Measurements from ENCODE around the gene HP.

HP gene

DNA sequence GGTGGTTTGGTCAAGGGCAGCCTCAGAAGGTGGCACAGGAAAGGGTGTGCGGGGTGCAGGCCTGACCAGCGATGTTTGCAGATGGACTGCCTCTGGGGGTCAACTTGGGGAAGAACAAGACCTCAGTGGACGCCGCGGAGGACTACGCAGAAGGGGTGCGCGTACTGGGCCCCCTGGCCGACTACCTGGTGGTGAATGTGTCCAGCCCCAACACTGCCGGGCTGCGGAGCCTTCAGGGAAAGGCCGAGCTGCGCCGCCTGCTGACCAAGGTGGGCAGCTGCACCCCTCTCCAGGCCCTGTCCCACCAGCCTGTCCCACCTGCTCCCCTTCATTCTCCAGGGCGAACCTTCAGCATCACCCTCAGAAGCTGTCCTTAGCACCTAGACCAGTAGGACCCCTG is 33.3 kb upstream of the HP start:
- no peak overlapping the region for H3K9ac ChIP-seq (ENCODE audit: low read length)
- H3K27ac ChIP-seq (ENCODE audit: low read depth, low read length), result no peak overlapping the region
- peaks cover 73% of the 10 kb centered on the region for H3K36me3 ChIP-seq (ENCODE audit: control insufficient read depth, insufficient read depth, low read length)
- H3K4me3 ChIP-seq (ENCODE audit: low read depth, low read length), result no peak overlapping the region
- H3K4me1 ChIP-seq (ENCODE audit: control insufficient read depth, insufficient read depth, low read length), result no peaks in the 10 kb centered on the region
- no peaks in the 10 kb centered on the region for H3K9me3 ChIP-seq (ENCODE audit: control insufficient read depth, insufficient read depth, low read depth, low read length)
- no peaks in the 10 kb centered on the region for H3K27me3 ChIP-seq (ENCODE audit: control insufficient read depth, insufficient read depth, low read length)

DNA sequence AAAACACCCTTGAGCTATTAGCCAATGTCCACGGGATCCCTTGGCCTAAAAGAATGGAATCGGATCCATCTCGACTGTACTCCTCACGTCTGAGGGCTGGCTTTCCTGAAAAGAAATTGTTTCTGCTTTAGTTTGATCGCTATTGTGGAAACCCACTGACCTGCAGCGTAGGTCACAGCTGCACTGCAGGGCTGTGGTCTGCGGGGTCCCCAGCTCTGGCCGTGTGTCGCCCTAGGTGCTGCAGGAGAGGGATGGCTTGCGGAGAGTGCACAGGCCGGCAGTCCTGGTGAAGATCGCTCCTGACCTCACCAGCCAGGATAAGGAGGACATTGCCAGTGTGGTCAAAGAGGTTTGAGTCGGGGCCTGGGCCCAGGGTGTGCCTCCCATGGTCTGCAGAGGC is 32.2 kb upstream of the HP start:
- Histone ChIP-seq H3K9me3 (ENCODE audit: control insufficient read depth, insufficient read depth, low read depth, low read length) (no peaks in the 10 kb centered on the region), H3K27me3 (ENCODE audit: control insufficient read depth, insufficient read depth, low read length) (no peaks in the 10 kb centered on the region), H3K9ac (ENCODE audit: low read length) (no peak overlapping the region), H3K4me1 (ENCODE audit: control insufficient read depth, insufficient read depth, low read length) (no peaks in the 10 kb centered on the region), H3K4me3 (ENCODE audit: low read depth, low read length) (no peak overlapping the region), H3K27ac (ENCODE audit: low read depth, low read length) (no peak overlapping the region), H3K36me3 (ENCODE audit: control insufficient read depth, insufficient read depth, low read length) (peaks cover 62% of the 10 kb centered on the region)

DNA sequence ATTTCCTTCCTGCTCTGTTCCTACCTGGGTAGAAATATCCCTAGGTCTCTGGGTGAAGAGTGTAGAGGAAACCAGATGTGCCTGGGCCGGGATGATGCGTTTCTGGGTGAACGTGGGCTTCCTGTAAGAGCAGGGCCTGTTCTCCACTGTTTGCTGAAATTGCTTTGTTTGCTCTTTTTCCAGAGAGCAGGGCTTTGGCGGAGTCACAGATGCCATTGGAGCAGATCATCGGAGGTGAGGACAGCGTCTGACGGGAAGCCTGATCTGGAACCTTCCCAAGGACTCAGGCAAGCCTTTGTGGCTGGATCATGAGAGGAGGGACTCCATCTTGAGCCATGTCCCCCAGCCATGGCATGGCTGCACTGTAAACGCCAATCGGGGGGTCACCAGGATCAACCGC is 30.3 kb upstream of the HP start:
- H3K4me1 ChIP-seq (ENCODE audit: control insufficient read depth, insufficient read depth, low read length), result no peaks in the 10 kb centered on the region
- no peaks in the 10 kb centered on the region for H3K27me3 ChIP-seq (ENCODE audit: control insufficient read depth, insufficient read depth, low read length)
- H3K27ac ChIP-seq (ENCODE audit: low read depth, low read length), result no peak overlapping the region
- no peak overlapping the region for H3K4me3 ChIP-seq (ENCODE audit: low read depth, low read length)
- no peak overlapping the region for H3K9ac ChIP-seq (ENCODE audit: low read length)
- H3K36me3 ChIP-seq (ENCODE audit: control insufficient read depth, insufficient read depth, low read length), result peaks cover 56% of the 10 kb centered on the region
- no peaks in the 10 kb centered on the region for H3K9me3 ChIP-seq (ENCODE audit: control insufficient read depth, insufficient read depth, low read depth, low read length)

DNA sequence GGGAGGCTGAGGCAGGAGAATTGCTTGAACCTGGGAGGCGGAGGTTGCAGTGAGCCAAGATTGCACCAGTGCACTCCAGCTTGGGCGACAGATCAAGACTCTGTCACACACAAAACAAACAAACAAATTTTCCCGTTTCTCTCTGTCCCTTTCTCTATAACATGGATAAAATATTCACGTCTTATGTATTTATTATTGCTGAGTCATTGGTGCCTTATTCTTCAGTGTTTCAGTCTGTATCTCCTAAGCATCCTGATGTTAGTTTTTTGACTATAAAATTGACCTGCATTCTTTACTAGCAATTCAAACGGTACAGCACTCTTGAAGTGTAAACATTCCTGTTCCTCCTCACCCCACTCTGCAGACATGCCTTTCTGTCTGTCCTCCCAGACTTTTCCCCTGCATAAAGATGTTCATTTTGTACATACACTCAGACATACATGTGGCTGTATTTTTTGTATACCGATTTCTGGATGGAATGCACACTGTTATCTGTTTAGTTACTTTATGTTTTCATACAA is 29.4 kb upstream of the HP start:
- no peaks in the 10 kb centered on the region for H3K4me1 ChIP-seq (ENCODE audit: control insufficient read depth, insufficient read depth, low read length)
- H3K4me3 ChIP-seq (ENCODE audit: low read depth, low read length), result no peak overlapping the region
- no peaks in the 10 kb centered on the region for H3K9me3 ChIP-seq (ENCODE audit: control insufficient read depth, insufficient read depth, low read depth, low read length)
- H3K36me3 ChIP-seq (ENCODE audit: control insufficient read depth, insufficient read depth, low read length), result peaks cover 50% of the 10 kb centered on the region
- no peaks in the 10 kb centered on the region for H3K27me3 ChIP-seq (ENCODE audit: control insufficient read depth, insufficient read depth, low read length)
- no peak overlapping the region for H3K27ac ChIP-seq (ENCODE audit: low read depth, low read length)
- H3K9ac ChIP-seq (ENCODE audit: low read length), result no peak overlapping the region

DNA sequence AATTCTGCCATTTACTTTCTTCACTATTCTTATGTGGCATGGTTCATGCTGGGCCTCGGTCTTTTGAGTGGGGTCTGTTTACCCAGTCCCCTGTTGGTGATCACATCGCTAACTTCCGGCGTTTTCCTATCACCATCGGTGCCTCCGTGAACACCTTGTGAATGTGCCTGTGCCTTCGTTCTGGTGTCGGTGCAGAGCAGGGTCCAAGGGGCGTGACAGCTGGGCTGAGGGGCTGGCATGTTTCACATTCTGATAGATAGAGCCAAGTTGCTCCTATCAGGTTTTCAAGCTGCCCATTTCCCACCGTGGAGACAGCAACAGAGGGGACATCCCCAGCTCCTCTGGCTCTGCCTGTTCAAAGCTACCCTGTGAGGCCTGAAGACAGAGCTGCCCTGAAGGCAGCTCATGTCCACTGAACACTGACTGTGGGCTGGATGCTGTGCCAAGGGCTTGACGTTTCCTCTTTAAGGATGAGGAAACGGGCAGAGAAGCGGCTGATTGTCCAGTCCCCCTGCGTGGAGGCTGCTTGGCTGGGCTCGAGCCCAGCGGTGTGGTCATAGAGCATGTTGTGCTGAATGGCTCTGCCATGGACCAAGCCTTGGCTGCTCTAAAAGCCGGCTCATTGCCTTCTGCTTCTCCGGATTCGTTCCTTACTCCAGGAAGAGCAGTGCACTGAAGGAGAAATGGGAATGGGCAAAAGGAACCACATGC is 28.7 kb upstream of the HP start:
- Histone ChIP-seq H3K9me3 (ENCODE audit: control insufficient read depth, insufficient read depth, low read depth, low read length) (no peaks in the 10 kb centered on the region), H3K36me3 (ENCODE audit: control insufficient read depth, insufficient read depth, low read length) (peaks cover 48% of the 10 kb centered on the region), H3K4me3 (ENCODE audit: low read depth, low read length) (no peak overlapping the region), H3K4me1 (ENCODE audit: control insufficient read depth, insufficient read depth, low read length) (no peaks in the 10 kb centered on the region), H3K9ac (ENCODE audit: low read length) (no peak overlapping the region), H3K27me3 (ENCODE audit: control insufficient read depth, insufficient read depth, low read length) (no peaks in the 10 kb centered on the region), H3K27ac (ENCODE audit: low read depth, low read length) (no peak overlapping the region)

DNA sequence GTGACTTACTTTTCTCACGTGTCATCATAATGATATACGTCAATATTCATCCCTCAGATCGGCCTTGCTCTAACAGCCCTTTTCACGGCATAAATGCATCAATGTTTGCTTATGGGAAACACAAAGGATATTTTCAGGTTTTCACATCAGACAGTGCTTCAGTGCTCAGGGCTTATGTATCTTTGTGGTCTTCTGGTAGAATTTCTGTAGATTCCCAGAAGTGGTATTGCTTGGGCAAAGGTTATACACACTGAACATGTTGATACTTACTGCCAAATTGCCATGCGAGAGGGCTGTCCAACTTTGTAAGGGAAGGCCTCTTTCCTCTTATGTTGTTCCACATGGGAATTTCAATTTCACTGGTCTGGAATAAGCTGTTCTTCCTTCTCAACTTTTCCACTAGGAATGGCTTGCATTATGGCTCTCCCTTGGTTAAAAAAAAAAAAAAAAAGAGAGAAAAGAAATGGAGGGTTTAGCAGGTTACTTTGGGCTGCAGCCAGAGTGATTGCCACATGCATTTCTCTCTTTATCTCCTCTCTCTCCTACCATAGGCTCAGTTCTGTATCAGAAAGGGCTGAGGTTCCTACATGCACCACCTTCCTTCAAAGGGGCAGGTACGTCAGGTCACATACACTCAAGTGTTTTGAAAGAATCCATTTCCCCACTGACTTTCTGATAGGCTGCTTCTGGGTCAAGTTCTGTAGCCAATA is 26.5 kb upstream of the HP start:
- H3K36me3 ChIP-seq (ENCODE audit: control insufficient read depth, insufficient read depth, low read length), result peaks cover 31% of the 10 kb centered on the region
- H3K27ac ChIP-seq (ENCODE audit: low read depth, low read length), result no peak overlapping the region
- H3K4me3 ChIP-seq (ENCODE audit: low read depth, low read length), result no peak overlapping the region
- no peaks in the 10 kb centered on the region for H3K9me3 ChIP-seq (ENCODE audit: control insufficient read depth, insufficient read depth, low read depth, low read length)
- H3K9ac ChIP-seq (ENCODE audit: low read length), result no peak overlapping the region
- no peaks in the 10 kb centered on the region for H3K27me3 ChIP-seq (ENCODE audit: control insufficient read depth, insufficient read depth, low read length)
- peaks cover 11% of the 10 kb centered on the region; the same call in 1 of the 2 replicates for H3K4me1 ChIP-seq (ENCODE audit: control insufficient read depth, insufficient read depth, low read length)

DNA sequence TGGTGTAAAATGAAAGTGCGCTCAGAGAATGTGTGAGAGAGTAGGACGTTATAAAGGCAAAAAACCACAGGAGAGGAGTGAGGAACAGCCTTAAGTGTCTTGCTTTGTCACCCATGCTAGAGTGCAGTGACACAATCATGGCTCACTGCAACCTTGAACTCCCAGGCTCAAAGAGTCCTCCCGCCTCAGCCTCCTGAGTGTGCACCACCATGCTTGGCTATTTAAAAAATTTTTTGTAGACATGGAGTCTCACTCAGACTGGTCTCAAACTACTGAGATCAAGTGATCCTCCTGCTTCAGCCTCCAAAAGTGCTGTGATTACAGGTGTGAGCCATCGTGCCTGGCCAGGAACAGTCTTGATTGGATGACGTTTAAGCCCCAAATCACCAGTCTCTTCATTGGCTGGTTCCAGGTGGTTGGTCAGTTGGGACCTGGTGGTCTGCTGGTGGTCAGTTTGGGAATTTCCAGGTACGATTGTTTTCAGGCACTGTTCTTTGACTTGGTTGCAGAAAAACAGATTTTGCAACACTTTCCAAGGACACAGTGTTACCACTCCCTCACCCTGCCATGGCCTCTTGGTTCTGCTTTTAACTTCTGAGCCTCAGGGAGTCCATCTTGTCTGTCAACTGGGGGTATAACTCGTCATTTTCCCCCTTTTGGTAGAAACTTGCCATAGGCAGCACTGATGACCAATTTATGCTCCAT is 24.6 kb upstream of the HP start:
- Histone ChIP-seq H3K4me3 (ENCODE audit: low read depth, low read length) (no peak overlapping the region), H3K27me3 (ENCODE audit: control insufficient read depth, insufficient read depth, low read length) (no peaks in the 10 kb centered on the region), H3K4me1 (ENCODE audit: control insufficient read depth, insufficient read depth, low read length) (peaks cover 11% of the 10 kb centered on the region; the same call in 1 of the 2 replicates), H3K27ac (ENCODE audit: low read depth, low read length) (no peak overlapping the region), H3K9ac (ENCODE audit: low read length) (no peak overlapping the region), H3K36me3 (ENCODE audit: control insufficient read depth, insufficient read depth, low read length) (peaks cover 14% of the 10 kb centered on the region), H3K9me3 (ENCODE audit: control insufficient read depth, insufficient read depth, low read depth, low read length) (no peaks in the 10 kb centered on the region)

DNA sequence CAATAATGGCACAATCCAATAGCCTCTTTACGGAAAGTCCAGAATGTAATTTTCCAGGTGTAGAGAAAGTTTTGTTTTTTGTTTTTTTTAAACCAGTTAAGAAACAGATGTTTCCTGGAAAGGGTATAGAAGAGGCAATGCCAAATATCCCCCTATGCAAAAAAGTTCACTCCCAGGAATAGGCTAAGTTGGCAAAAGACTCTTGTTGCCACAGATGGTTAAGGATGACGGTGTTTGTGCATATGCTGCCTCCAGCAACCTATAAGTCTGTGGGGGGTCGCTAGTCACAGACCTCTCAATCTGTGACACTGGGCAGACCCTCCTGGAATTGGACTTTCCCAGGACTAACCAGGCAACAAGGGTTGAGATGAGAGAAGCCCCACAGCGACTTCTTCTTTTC is 20.9 kb upstream of the HP start:
- Histone ChIP-seq H3K4me3 (ENCODE audit: low read depth, low read length) (no peak overlapping the region), H3K27me3 (ENCODE audit: control insufficient read depth, insufficient read depth, low read length) (no peaks in the 10 kb centered on the region), H3K4me1 (ENCODE audit: control insufficient read depth, insufficient read depth, low read length) (peaks cover 16% of the 10 kb centered on the region), H3K27ac (ENCODE audit: low read depth, low read length) (no peak overlapping the region), H3K9ac (ENCODE audit: low read length) (no peak overlapping the region), H3K36me3 (ENCODE audit: control insufficient read depth, insufficient read depth, low read length) (no peaks in the 10 kb centered on the region), H3K9me3 (ENCODE audit: control insufficient read depth, insufficient read depth, low read depth, low read length) (no peaks in the 10 kb centered on the region)

DNA sequence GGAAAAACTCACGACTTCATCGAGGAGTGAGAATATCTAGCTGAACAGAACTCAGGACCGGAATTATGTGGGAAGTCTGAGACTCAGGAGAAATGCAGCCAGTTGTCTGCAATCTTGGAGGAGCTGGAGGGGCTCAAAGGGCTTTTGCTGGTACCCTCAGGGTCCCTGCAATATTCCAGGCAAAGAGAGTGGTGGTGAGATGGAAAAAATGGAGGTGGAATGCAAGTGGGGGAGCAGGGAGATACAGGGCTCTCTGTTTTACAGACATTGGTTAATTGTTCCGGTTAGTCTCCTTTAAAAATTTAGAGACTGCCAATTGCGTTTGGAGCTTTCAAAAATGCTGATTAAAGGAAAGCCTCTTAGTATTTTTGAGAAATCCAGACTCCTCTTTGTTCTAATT is 18.2 kb upstream of the HP start:
- H3K9me3 ChIP-seq (ENCODE audit: control insufficient read depth, insufficient read depth, low read depth, low read length), result no peaks in the 10 kb centered on the region
- H3K9ac ChIP-seq (ENCODE audit: low read length), result peak overlapping the region; percentile 10
- no peak overlapping the region for H3K27ac ChIP-seq (ENCODE audit: low read depth, low read length)
- H3K4me3 ChIP-seq (ENCODE audit: low read depth, low read length), result no peak overlapping the region
- no peaks in the 10 kb centered on the region for H3K27me3 ChIP-seq (ENCODE audit: control insufficient read depth, insufficient read depth, low read length)
- H3K36me3 ChIP-seq (ENCODE audit: control insufficient read depth, insufficient read depth, low read length), result no peaks in the 10 kb centered on the region
- H3K4me1 ChIP-seq (ENCODE audit: control insufficient read depth, insufficient read depth, low read length), result peaks cover 16% of the 10 kb centered on the region

DNA sequence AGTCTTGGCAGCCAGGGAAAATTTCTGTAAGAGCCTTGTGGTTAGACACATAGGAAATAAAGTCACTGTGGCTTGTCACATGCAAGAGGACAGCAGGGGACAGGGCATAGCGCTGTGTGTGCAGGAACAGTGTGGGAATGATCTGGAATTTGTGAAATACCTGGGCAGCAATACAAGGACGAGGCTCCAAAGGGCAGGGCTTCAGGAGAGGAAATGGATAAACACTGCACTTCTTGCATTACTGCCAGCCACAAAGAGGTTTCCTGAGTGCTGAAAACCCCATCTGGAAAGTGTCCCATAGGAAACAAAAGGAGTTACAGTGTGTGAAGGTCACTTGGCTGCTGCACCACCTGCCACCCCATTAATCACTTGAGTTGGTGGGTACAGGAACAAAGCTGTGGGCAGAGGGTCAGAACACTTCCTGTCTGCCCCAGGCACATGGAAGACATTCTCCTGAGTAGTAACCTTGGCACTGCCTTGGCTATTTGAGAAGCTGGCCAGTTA is 12.1 kb upstream of the HP start:
- H3K9me3 ChIP-seq (ENCODE audit: control insufficient read depth, insufficient read depth, low read depth, low read length), result no peaks in the 10 kb centered on the region
- no peak overlapping the region for H3K9ac ChIP-seq (ENCODE audit: low read length)
- H3K4me1 ChIP-seq (ENCODE audit: control insufficient read depth, insufficient read depth, low read length), result no peaks in the 10 kb centered on the region
- no peaks in the 10 kb centered on the region for H3K36me3 ChIP-seq (ENCODE audit: control insufficient read depth, insufficient read depth, low read length)
- no peaks in the 10 kb centered on the region for H3K27me3 ChIP-seq (ENCODE audit: control insufficient read depth, insufficient read depth, low read length)
- H3K27ac ChIP-seq (ENCODE audit: low read depth, low read length), result no peak overlapping the region
- H3K4me3 ChIP-seq (ENCODE audit: low read depth, low read length), result no peak overlapping the region

DNA sequence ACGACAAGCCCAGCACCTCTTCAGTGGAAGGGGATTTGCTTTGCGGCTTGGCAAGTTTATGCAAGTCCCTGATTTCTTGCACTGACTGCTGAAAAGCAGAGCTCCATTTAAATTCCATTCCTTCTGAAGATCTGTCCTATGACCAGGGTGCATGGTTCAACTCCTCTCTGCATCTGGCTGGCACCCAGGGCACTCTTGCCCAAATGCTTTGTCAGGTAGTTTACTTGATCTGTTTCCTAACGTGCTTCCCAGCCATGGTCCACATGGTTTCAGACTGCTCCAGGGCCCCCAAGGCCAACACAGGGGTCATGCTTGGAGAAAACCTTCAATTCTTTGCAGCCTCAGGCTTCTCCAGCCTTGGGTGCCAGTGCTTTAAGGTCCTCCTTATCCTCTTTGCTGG is 11.2 kb upstream of the HP start:
- Histone ChIP-seq H3K4me1 (ENCODE audit: control insufficient read depth, insufficient read depth, low read length) (no peaks in the 10 kb centered on the region), H3K9ac (ENCODE audit: low read length) (no peak overlapping the region), H3K27me3 (ENCODE audit: control insufficient read depth, insufficient read depth, low read length) (no peaks in the 10 kb centered on the region), H3K9me3 (ENCODE audit: control insufficient read depth, insufficient read depth, low read depth, low read length) (no peaks in the 10 kb centered on the region), H3K27ac (ENCODE audit: low read depth, low read length) (no peak overlapping the region), H3K36me3 (ENCODE audit: control insufficient read depth, insufficient read depth, low read length) (no peaks in the 10 kb centered on the region), H3K4me3 (ENCODE audit: low read depth, low read length) (no peak overlapping the region)
